ENCODE results near the gene SRSF3. TPM values are rescaled to one million over a fixed set of nuclear protein-coding genes. Genes with fewer than 3 reads are reported as not detected.
"Not testable (repeated sequence)": the region's sequence is repeated elsewhere in the genome, so short reads cannot be mapped to it uniquely, and the experiment has no call there.

The SRSF3 gene
- total RNA-seq, 2 donors from 2014 or later: 86.4 to 113 TPM

DNA sequence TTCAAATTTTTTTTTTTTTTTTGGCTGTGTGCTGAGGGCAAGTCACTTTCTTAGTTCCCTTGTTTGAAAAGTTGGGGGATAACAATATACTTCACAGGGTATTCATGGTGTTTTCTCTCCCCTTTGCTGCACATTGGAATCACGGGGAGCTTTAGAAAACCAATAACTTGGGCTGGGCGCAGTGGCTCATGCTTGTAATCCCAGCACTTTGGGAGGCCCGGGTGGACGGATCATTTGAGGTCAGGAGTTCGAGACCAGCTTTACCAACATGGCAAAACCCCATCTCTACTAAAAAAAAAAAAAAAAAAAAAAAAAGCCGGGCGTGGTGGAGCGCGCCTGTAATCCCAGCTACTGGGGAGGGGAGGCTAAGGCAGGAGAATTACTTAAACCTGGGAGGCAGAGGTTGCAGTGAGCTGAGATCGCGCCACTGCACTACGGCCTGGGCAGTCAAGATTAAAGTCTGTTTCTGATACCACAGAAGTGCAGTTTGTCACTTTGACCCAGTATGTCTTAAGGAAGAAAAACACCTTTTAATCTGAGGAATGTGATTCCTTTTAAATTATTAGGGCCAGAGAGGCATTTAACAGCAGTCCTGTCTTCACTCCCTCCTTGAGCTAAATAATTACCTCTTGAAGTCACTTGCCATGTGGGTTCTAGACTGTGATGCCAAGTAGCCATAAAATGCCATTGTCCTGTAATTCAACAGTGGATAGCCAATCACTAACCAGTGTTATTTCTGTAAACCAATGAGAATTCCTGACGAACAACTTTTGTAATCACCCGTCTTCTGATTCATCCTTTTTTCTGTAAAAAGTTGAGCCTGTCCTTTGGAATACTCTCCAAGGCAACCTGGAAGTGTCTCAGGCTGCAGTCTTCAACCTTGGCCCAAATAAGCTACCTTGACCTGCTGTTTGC, 16.1 kb downstream of the SRSF3 start:
- no peak for DNase-seq
- no peaks in the 10 kb centered on the region for H3K36me3 ChIP-seq (replicated peaks in 1 of 2; ENCODE audit: insufficient read depth in 1 of 2, low read depth in 2 of 2)
- H3K4me3 ChIP-seq: no peak overlapping the region
- WGBS, 2 donors: 92 to 94% methylated on average over 14 of the region's 14 CpGs
- no peak for ATAC-seq
- no peaks in the 10 kb centered on the region for H3K27me3 ChIP-seq
- H3K27ac ChIP-seq: peak overlapping the region in 1 of 4 donors; percentile 7
- intact Hi-C loops (cut with DNase I): no loop called here
- TF ChIP-seq, protein P1, sequence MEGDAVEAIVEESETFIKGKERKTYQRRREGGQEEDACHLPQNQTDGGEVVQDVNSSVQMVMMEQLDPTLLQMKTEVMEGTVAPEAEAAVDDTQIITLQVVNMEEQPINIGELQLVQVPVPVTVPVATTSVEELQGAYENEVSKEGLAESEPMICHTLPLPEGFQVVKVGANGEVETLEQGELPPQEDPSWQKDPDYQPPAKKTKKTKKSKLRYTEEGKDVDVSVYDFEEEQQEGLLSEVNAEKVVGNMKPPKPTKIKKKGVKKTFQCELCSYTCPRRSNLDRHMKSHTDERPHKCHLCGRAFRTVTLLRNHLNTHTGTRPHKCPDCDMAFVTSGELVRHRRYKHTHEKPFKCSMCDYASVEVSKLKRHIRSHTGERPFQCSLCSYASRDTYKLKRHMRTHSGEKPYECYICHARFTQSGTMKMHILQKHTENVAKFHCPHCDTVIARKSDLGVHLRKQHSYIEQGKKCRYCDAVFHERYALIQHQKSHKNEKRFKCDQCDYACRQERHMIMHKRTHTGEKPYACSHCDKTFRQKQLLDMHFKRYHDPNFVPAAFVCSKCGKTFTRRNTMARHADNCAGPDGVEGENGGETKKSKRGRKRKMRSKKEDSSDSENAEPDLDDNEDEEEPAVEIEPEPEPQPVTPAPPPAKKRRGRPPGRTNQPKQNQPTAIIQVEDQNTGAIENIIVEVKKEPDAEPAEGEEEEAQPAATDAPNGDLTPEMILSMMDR (IDR thresholded peaks at IDR 0.05): no peak
- no peak for TF ChIP-seq POLR2A (IDR thresholded peaks at IDR 0.05)
- peaks cover 55% of the 10 kb centered on the region for H3K4me1 ChIP-seq
- H3K9me3 ChIP-seq: no peaks in the 10 kb centered on the region

DNA sequence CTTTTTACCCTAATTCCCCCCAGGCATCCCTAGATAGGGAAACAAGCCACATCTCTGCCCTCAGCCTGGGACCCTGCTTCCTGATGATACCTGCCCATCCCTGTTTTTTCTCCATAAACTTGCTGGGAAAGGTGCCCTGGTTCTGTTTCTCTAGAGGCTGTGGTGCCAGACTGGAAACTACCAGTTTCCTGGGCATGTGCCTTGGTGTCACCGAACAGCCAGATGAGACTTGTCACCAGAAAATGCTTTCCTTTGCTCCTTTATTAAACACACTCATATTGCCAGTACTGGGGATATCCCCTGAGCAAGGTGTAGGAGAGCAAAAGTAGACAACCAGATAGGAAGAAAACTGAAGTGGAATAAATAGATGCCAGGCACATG, 16.8 kb downstream of the SRSF3 start:
- intact Hi-C loops (cut with DNase I): no loop called here
- H3K4me3 ChIP-seq: no peak overlapping the region
- H3K27ac ChIP-seq: no peak overlapping the region
- H3K4me1 ChIP-seq: peaks cover 51% of the 10 kb centered on the region
- H3K27me3 ChIP-seq: no peaks in the 10 kb centered on the region
- no peaks in the 10 kb centered on the region for H3K36me3 ChIP-seq (replicated peaks in 1 of 2; ENCODE audit: insufficient read depth in 1 of 2, low read depth in 2 of 2)
- 70 to 93% methylated on average over 1 of the region's 1 CpG for WGBS, 2 donors
- no peaks in the 10 kb centered on the region for H3K9me3 ChIP-seq
- no peak for TF ChIP-seq POLR2A (IDR thresholded peaks at IDR 0.05)
- TF ChIP-seq, protein P1 (IDR thresholded peaks at IDR 0.05): no peak
- ATAC-seq (no peak), DNase-seq (no peak)

DNA sequence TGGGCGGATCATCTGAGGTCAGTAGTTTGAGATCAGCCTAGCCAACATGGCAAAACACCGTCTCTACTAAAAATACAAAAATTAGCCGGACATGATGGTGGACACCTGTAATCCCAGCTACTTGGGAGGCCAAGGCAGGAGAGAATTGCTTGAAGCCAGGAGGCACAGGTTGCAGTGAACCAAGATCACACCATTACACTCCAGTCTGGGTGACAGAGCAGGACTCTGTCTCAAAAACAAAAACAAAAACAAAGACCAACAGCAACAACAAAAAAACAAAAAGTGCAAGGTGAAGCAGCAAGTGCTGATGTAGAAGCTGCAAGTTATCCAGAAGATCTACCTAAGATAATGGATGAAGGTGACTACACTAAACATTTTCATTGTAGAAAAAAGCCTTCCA, 17.5 kb downstream of the SRSF3 start:
- WGBS, 2 donors: 93 to 95% methylated on average over 3 of the region's 3 CpGs
- DNase-seq; H3K4me3 ChIP-seq; H3K9me3 ChIP-seq; H3K27me3 ChIP-seq; H3K36me3 ChIP-seq (replicated peaks in 1 of 2; ENCODE audit: insufficient read depth in 1 of 2, low read depth in 2 of 2); intact Hi-C loops (cut with DNase I); ATAC-seq; H3K27ac ChIP-seq: not testable (repeated sequence)
- H3K4me1 ChIP-seq: peaks cover 48% of the 10 kb centered on the region

DNA sequence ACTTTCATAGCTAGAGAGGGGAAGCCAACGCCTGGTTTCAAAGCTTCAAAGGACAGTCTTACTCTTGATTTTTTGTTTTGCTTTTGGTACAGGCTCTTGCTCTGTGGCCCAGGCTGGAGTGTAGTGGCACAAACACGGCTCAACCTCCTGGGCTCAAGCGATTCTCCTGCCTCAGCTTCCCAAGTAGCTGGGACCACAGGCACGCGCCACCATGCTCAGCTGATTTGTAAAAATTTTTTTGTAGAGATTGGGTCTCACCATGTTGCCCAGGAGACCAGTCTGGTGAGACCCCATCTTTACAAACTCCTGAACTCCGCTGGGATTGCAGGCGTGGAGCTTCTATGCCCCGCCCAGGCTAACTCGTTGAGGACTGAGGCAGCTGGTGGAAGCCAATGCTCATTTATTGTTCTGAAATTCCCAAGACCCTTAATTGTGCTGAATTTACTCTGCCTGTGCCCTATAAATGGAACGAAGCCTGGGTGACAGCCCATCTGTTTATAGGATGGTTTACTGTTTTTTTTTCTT, 18.0 kb downstream of the SRSF3 start:
- Histone ChIP-seq H3K9me3 (no peaks in the 10 kb centered on the region), H3K4me3 (no peak overlapping the region), H3K4me1 (peaks cover 48% of the 10 kb centered on the region), H3K27me3 (no peaks in the 10 kb centered on the region), H3K27ac (no peak overlapping the region), H3K36me3 (replicated peaks in 1 of 2; ENCODE audit: insufficient read depth in 1 of 2, low read depth in 2 of 2) (no peaks in the 10 kb centered on the region)
- intact Hi-C loops (cut with DNase I): no loop called here
- DNase-seq (no peak), ATAC-seq (no peak)
- TF ChIP-seq, protein P1 (IDR thresholded peaks at IDR 0.05): no peak
- no peak for TF ChIP-seq POLR2A (IDR thresholded peaks at IDR 0.05)
- 97 to 99% methylated on average over 10 of the region's 10 CpGs for WGBS, 2 donors

DNA sequence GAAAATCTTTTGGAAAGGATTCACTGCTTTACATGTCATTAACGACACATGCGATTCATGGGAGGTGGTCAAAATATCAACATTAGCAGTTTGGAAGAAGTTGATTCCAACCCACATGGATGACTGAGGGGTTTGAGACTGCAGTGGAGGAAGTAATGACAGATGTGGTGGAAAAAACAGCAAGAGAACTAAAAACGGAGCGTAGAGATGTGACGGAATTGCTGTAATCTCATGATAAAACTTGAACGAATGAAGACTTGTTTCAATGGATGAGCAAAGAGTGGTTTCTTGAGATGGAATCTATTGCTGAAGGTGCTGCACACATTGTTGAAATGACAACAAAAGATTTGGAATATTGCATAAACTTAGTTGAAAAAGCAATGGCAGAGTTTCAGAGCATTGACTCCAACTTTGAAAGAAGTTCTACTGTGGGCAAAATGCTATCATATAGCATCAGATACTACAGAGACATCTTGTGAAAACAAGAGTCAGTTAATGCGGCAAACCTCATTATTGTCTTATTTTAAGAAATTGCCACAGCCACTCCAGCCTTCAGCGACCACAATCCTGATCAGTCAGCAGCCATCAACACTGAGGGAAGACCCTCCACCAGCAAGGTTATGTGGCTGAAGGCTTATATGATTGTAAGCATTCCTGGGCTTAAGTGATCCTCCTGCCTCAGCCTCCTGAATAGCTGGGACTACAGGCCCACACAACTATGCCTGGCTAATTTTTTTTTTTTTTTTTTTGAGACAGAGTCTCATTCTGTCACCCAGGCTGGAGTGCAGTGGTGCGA, 19.2 kb downstream of the SRSF3 start:
- DNase-seq: no peak
- H3K4me1 ChIP-seq: peaks cover 45% of the 10 kb centered on the region

More for the DNA sequence above, 19.2 kb downstream of the SRSF3 start:
- Histone ChIP-seq H3K27ac (no peak overlapping the region), H3K9me3 (no peaks in the 10 kb centered on the region), H3K36me3 (replicated peaks in 1 of 2; ENCODE audit: insufficient read depth in 1 of 2, low read depth in 2 of 2) (no peaks in the 10 kb centered on the region), H3K4me3 (no peak overlapping the region), H3K27me3 (no peaks in the 10 kb centered on the region)
- WGBS, 2 donors: 87 to 95% methylated on average over 9 of the region's 9 CpGs
- no peak for ATAC-seq
- TF ChIP-seq, protein P1 (IDR thresholded peaks at IDR 0.05): no peak
- TF ChIP-seq POLR2A (IDR thresholded peaks at IDR 0.05): no peak
- intact Hi-C loops (cut with DNase I): no loop called here
